ENCODE measurements around the gene FAM43A.

FAM43A gene

GRCh38 chr3:194676471-194676870 lies 9.2 kb upstream of the FAM43A start:
- H3K4me1 ChIP-seq (ENCODE audit: control insufficient read depth in 1 of 2, insufficient read depth in 2 of 2, low read length in 2 of 2), result peaks cover 0 to 9% of the 10 kb centered on the region in 2 donors
- no peaks in the 10 kb centered on the region for H3K27me3 ChIP-seq (ENCODE audit: low read depth, low read length)

GRCh38 chr3:194680888-194681615 lies 4.6 kb upstream of the FAM43A start:
- H3K27ac ChIP-seq (ENCODE audit: low read length), result no peak overlapping the region
- H3K4me1 ChIP-seq (ENCODE audit: control insufficient read depth in 1 of 2, insufficient read depth in 2 of 2, low read length in 2 of 2), result peaks cover 8 to 10% of the 10 kb centered on the region in 2 donors
- no peaks in the 10 kb centered on the region for H3K9me3 ChIP-seq (ENCODE audit: control insufficient read depth in 1 of 2, low read length in 2 of 2)
- H3K36me3 ChIP-seq (ENCODE audit: control insufficient read depth in 1 of 2, insufficient read depth in 2 of 2, low read length in 2 of 2), result no peaks in the 10 kb centered on the region
- H3K4me3 ChIP-seq (ENCODE audit: low read depth in 1 of 2, low read length in 2 of 2), result no peak overlapping the region
- no peaks in the 10 kb centered on the region for H3K27me3 ChIP-seq (ENCODE audit: low read depth, low read length)

More at GRCh38 chr3:194676471-194676870, 9.2 kb upstream of the FAM43A start:
- no peaks in the 10 kb centered on the region for H3K9me3 ChIP-seq (ENCODE audit: control insufficient read depth in 1 of 2, low read length in 2 of 2)
- no peaks in the 10 kb centered on the region for H3K36me3 ChIP-seq (ENCODE audit: control insufficient read depth in 1 of 2, insufficient read depth in 2 of 2, low read length in 2 of 2)
- H3K27ac ChIP-seq (ENCODE audit: low read length), result no peak overlapping the region
- no peak overlapping the region for H3K4me3 ChIP-seq (ENCODE audit: low read depth in 1 of 2, low read length in 2 of 2)

- H3K36me3 ChIP-seq (ENCODE audit: control insufficient read depth in 1 of 2, insufficient read depth in 2 of 2, low read length in 2 of 2), result no peaks in the 10 kb centered on the region
- H3K4me3 ChIP-seq (ENCODE audit: low read depth in 1 of 2, low read length in 2 of 2), result no peak overlapping the region
- no peaks in the 10 kb centered on the region for H3K27me3 ChIP-seq (ENCODE audit: low read depth, low read length)
- H3K4me1 ChIP-seq (ENCODE audit: control insufficient read depth in 1 of 2, insufficient read depth in 2 of 2, low read length in 2 of 2), result peaks cover 8 to 16% of the 10 kb centered on the region in 2 donors
- H3K9me3 ChIP-seq (ENCODE audit: control insufficient read depth in 1 of 2, low read length in 2 of 2), result no peaks in the 10 kb centered on the region
- no peak overlapping the region for H3K27ac ChIP-seq (ENCODE audit: low read length)
Observed at GRCh38 chr3:194682189-194682693, 3.4 kb upstream of the FAM43A start.

DNA sequence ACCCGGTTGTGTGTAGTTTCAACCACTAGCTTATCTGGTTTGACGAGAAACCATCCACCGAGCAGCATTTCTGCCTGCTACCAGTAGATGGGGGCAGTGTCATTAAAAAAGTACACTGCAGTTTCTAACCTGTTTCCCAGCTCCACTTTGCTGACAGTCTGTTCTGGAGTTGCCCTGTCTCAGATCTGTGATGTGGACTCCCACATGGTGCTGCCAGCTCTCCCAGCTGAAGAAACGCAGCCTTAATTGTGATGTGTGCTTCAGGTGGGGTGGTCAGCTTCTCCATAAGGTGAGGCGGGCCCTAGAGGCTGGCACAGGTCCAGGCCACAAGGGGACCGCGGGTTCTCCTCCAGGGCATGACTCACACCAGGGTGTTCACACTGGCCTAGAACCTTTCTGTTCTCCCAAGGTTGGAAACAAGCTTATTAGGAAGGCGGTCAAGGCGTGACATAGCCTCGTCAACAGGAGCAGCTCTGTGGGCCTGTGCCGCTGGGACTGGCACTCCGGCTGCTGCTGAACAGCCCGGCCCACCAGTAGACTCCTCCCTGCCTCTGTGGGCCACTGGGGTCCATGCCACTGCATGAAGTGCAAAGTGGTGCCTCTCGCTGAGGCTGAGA lies 2.9 kb upstream of the FAM43A start:
- H3K4me3 ChIP-seq (ENCODE audit: low read depth in 1 of 2, low read length in 2 of 2), result no peak overlapping the region
- H3K36me3 ChIP-seq (ENCODE audit: control insufficient read depth in 1 of 2, insufficient read depth in 2 of 2, low read length in 2 of 2), result no peaks in the 10 kb centered on the region
- peaks cover 8 to 21% of the 10 kb centered on the region in 2 donors for H3K4me1 ChIP-seq (ENCODE audit: control insufficient read depth in 1 of 2, insufficient read depth in 2 of 2, low read length in 2 of 2)
- H3K27ac ChIP-seq (ENCODE audit: low read length), result no peak overlapping the region
- no peaks in the 10 kb centered on the region for H3K27me3 ChIP-seq (ENCODE audit: low read depth, low read length)
- no peaks in the 10 kb centered on the region for H3K9me3 ChIP-seq (ENCODE audit: control insufficient read depth in 1 of 2, low read length in 2 of 2)

DNA sequence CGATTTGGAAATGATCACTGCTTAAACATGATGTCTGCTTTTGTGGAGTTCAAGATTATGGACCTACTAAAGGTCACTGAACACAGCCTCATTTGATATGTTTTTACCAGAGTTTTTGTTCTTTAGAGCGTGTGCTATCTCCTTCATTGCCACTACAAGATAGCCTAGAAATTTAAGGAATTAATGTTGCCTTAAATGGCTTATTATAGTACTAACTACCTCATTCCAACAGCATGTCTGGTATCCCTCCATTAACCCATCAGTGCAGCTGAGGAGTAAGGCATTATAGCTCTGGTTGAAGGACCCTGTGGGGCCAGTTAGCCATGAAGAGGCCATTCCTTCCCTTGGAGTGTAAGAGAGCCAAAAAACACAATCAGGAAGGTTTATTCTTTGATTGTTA lies 2.3 kb upstream of the FAM43A start:
- Histone ChIP-seq H3K9me3 (ENCODE audit: control insufficient read depth in 1 of 2, low read length in 2 of 2) (no peaks in the 10 kb centered on the region), H3K4me1 (ENCODE audit: control insufficient read depth in 1 of 2, insufficient read depth in 2 of 2, low read length in 2 of 2) (peaks cover 8 to 26% of the 10 kb centered on the region in 2 donors), H3K27ac (ENCODE audit: low read length) (no peak overlapping the region), H3K4me3 (ENCODE audit: low read depth in 1 of 2, low read length in 2 of 2) (no peak overlapping the region), H3K27me3 (ENCODE audit: low read depth, low read length) (no peaks in the 10 kb centered on the region), H3K36me3 (ENCODE audit: control insufficient read depth in 1 of 2, insufficient read depth in 2 of 2, low read length in 2 of 2) (no peaks in the 10 kb centered on the region)

DNA sequence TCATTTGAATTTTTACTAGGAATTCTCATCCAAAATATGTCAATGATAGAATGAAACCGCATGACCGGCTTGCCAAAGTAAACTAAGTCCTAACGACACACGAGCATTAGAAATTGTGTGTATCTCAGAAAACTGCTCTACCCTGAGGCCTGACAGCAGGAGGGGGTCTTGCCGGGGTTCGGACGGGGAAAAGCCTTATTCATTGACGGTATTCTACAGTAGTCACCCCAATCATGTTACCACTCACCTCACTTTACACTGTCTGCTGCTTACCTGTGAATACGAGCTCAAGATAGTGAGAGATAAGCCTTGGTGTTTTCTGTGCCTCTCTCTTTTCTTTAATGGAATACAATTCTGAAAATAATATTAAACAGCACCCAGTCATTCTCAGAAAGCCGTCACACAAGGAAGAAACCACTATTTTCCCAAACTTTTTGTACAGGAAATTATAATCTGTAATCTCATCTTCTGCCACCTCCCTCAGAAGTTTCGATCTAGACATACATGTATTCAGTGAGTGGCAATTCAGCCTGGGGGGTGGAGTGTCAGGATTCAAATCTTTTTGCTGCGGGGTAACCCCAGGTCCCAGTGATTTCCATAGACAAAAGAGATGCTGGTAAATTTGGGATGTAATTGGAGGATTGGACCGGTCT lies 492 bp upstream of the FAM43A start:
- Histone ChIP-seq H3K36me3 (ENCODE audit: control insufficient read depth in 1 of 2, insufficient read depth in 2 of 2, low read length in 2 of 2) (no peaks in the 10 kb centered on the region), H3K4me3 (ENCODE audit: low read depth in 1 of 2, low read length in 2 of 2) (peak overlapping the region; percentile 79 to 88), H3K27ac (ENCODE audit: low read length) (no peak overlapping the region), H3K27me3 (ENCODE audit: low read depth, low read length) (no peaks in the 10 kb centered on the region), H3K4me1 (ENCODE audit: control insufficient read depth in 1 of 2, insufficient read depth in 2 of 2, low read length in 2 of 2) (peaks cover 8 to 28% of the 10 kb centered on the region in 2 donors), H3K9me3 (ENCODE audit: control insufficient read depth in 1 of 2, low read length in 2 of 2) (no peaks in the 10 kb centered on the region)

DNA sequence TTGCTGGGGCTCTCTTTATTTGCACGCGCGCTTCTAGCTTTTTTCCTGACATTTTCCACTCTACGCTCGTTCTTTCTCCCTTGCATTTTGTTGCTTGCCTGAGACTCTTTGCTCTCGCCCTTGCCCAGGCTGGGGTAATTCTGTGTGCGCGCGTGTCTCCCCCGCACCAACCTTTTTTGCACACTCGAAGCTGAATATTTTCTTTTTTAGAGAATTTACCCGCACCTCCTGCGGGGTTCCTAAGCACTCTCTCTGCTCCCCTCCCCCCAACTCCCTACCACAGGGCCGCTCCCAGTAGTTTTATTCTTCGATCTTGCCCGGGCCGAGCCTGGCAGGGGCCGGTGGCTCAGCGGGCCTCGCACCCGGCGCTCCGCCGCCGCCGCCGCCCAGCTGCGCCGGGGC lies 732 bp downstream of the FAM43A start:
- Histone ChIP-seq H3K27ac (ENCODE audit: low read length) (no peak overlapping the region), H3K4me1 (ENCODE audit: control insufficient read depth in 1 of 2, insufficient read depth in 2 of 2, low read length in 2 of 2) (peaks cover 8 to 28% of the 10 kb centered on the region in 2 donors), H3K4me3 (ENCODE audit: low read depth in 1 of 2, low read length in 2 of 2) (peak overlapping the region; percentile 79 to 88), H3K9me3 (ENCODE audit: control insufficient read depth in 1 of 2, low read length in 2 of 2) (no peaks in the 10 kb centered on the region), H3K27me3 (ENCODE audit: low read depth, low read length) (no peaks in the 10 kb centered on the region), H3K36me3 (ENCODE audit: control insufficient read depth in 1 of 2, insufficient read depth in 2 of 2, low read length in 2 of 2) (no peaks in the 10 kb centered on the region)

- Histone ChIP-seq H3K36me3 (ENCODE audit: control insufficient read depth in 1 of 2, insufficient read depth in 2 of 2, low read length in 2 of 2) (no peaks in the 10 kb centered on the region), H3K27me3 (ENCODE audit: low read depth, low read length) (no peaks in the 10 kb centered on the region), H3K4me1 (ENCODE audit: control insufficient read depth in 1 of 2, insufficient read depth in 2 of 2, low read length in 2 of 2) (peaks cover 8 to 28% of the 10 kb centered on the region in 2 donors), H3K9me3 (ENCODE audit: control insufficient read depth in 1 of 2, low read length in 2 of 2) (no peaks in the 10 kb centered on the region), H3K27ac (ENCODE audit: low read length) (no peak overlapping the region), H3K4me3 (ENCODE audit: low read depth in 1 of 2, low read length in 2 of 2) (peak overlapping the region; percentile 79 to 88)
Observed at GRCh38 chr3:194686816-194687637, 1.3 kb downstream of the FAM43A start.

- Histone ChIP-seq H3K4me1 (ENCODE audit: control insufficient read depth in 1 of 2, insufficient read depth in 2 of 2, low read length in 2 of 2) (peaks cover 6 to 24% of the 10 kb centered on the region in 2 donors), H3K27ac (ENCODE audit: low read length) (no peak overlapping the region), H3K9me3 (ENCODE audit: control insufficient read depth in 1 of 2, low read length in 2 of 2) (no peaks in the 10 kb centered on the region), H3K36me3 (ENCODE audit: control insufficient read depth in 1 of 2, insufficient read depth in 2 of 2, low read length in 2 of 2) (no peaks in the 10 kb centered on the region), H3K27me3 (ENCODE audit: low read depth, low read length) (no peaks in the 10 kb centered on the region), H3K4me3 (ENCODE audit: low read depth in 1 of 2, low read length in 2 of 2) (peak overlapping the region; percentile 79 to 88)
Observed at GRCh38 chr3:194687638-194688199, 2.0 kb downstream of the FAM43A start.

DNA sequence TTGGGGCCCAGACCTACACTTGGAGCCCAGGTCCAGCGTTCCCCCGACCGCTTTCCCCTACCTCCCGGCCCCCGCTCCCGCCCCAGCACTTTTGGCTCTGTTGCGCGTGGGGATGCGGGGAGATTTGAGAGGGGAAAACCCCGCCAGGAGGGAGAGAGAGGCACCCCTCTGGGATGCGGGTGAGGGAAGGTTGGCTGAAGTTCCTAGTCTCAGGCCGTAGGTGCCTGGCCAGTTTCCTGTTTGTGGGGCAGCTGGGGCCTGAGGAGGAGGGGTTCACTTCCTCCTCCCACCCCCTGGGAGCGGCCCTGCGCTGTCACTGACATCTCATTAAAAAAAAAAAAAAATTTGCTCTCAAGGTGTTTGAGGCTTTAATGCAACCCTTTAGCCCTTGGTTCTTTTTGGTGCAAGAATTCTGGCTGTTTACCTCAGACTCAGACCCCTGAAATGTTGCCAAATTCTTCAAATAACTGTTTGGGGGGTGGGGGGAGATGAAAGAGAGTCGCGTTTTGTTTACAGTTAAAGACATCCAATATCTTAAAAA lies 2.6 kb downstream of the FAM43A start:
- no peaks in the 10 kb centered on the region for H3K27me3 ChIP-seq (ENCODE audit: low read depth, low read length)
- H3K36me3 ChIP-seq (ENCODE audit: control insufficient read depth in 1 of 2, insufficient read depth in 2 of 2, low read length in 2 of 2), result no peaks in the 10 kb centered on the region
- H3K9me3 ChIP-seq (ENCODE audit: control insufficient read depth in 1 of 2, low read length in 2 of 2), result no peaks in the 10 kb centered on the region
- peaks cover 4 to 19% of the 10 kb centered on the region in 2 donors for H3K4me1 ChIP-seq (ENCODE audit: control insufficient read depth in 1 of 2, insufficient read depth in 2 of 2, low read length in 2 of 2)
- peak overlapping the region; percentile 1 for H3K27ac ChIP-seq (ENCODE audit: low read length)
- peak overlapping the region; percentile 79 to 88 for H3K4me3 ChIP-seq (ENCODE audit: low read depth in 1 of 2, low read length in 2 of 2)
